GM18498 (cell line): Measurements from ENCODE around the gene ZNRF3.

Source experiments
- ATAC-seq: cut with Tn5 transposase; IDR thresholded peaks from one replicate; pipeline ENCODE4 v1.9.1; 2021; ENCODE audit warnings: mild to moderate bottlenecking, moderate library complexity; ENCODE audit not compliant: unreplicated experiment

Gene ZNRF3

DNA sequence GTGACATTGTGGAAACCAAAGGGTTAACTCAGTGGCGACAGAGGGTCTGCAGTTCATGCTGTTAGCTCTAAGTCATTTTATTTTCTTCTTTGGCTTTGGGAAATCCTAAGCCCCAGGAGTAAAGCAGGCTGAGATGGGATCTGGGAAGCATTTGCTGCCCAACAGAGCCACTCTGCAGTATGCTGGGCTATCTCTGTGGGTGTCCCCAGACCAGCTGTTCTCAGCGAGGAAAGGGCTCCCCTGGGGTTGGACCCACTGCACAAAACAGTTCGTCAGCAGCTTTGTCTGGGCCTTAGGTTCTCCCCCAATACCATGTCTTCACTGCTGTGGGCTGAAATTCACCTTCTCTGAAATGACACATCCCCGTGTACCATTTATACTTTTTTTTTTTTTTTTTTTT is 223.5 kb downstream of the ZNRF3 start:
- no peak for ATAC-seq
